GM21381 (cell line): Measurements from ENCODE around the gene MACROD2.
"Not testable (repeated sequence)": the region's sequence is repeated elsewhere in the genome, so short reads cannot be mapped to it uniquely, and the experiment has no call there.

ENCODE experiments used
- ATAC-seq: cut with Tn5 transposase; IDR thresholded peaks from one replicate; pipeline ENCODE4 v1.9.1; 2021; ENCODE audit warnings: mild to moderate bottlenecking, moderate library complexity; ENCODE audit not compliant: unreplicated experiment

MACROD2 gene

GRCh38 chr20:14189794-14190402, 194.6 kb downstream of the MACROD2 start:
- ATAC-seq, result no peak

GRCh38 chr20:14191559-14191958, 196.2 kb downstream of the MACROD2 start:
- ATAC-seq, result no peak

GRCh38 chr20:14193443-14193842, 198.1 kb downstream of the MACROD2 start:
- ATAC-seq, result no peak

- no peak for ATAC-seq
Observed at GRCh38 chr20:14193885-14194284, 198.6 kb downstream of the MACROD2 start.

- no peak for ATAC-seq
Observed at GRCh38 chr20:14197097-14197496, 201.8 kb downstream of the MACROD2 start.

GRCh38 chr20:14198416-14198815, 203.1 kb downstream of the MACROD2 start:
- no peak for ATAC-seq

GRCh38 chr20:14199111-14199510, 203.8 kb downstream of the MACROD2 start:
- ATAC-seq, result no peak

GRCh38 chr20:14203657-14204056, 208.3 kb downstream of the MACROD2 start:
- ATAC-seq, result no peak

- no peak for ATAC-seq
Observed at GRCh38 chr20:14207591-14207990, 212.3 kb downstream of the MACROD2 start.

- ATAC-seq, result no peak
Observed at GRCh38 chr20:14208956-14209355, 213.6 kb downstream of the MACROD2 start.

- no peak for ATAC-seq
Observed at GRCh38 chr20:14210146-14210545, 214.8 kb downstream of the MACROD2 start.

- ATAC-seq, result no peak
Observed at GRCh38 chr20:14214046-14214445, 218.7 kb downstream of the MACROD2 start.

- not testable (repeated sequence) for ATAC-seq
Observed at GRCh38 chr20:14215880-14216279, 220.6 kb downstream of the MACROD2 start.

- ATAC-seq, result no peak
Observed at GRCh38 chr20:14219801-14220461, 224.6 kb downstream of the MACROD2 start.

GRCh38 chr20:14220986-14221385, 225.7 kb downstream of the MACROD2 start:
- ATAC-seq, result no peak

- no peak for ATAC-seq
Observed at GRCh38 chr20:14223806-14224205, 228.5 kb downstream of the MACROD2 start.

GRCh38 chr20:14226051-14227049, 231.0 kb downstream of the MACROD2 start:
- not testable (repeated sequence) for ATAC-seq

GRCh38 chr20:14232650-14233049, 237.3 kb downstream of the MACROD2 start:
- ATAC-seq, result peak; percentile 75

- no peak for ATAC-seq
Observed at GRCh38 chr20:14234666-14235295, 239.5 kb downstream of the MACROD2 start.

GRCh38 chr20:14235355-14235754, 240.0 kb downstream of the MACROD2 start:
- no peak for ATAC-seq

- ATAC-seq, result no peak
Observed at GRCh38 chr20:14245368-14245970, 250.2 kb downstream of the MACROD2 start.
